Prostate gland (tissue), 2 donors: ENCODE measurements around the gene ARL6.

Experiments
- POLR2A ChIP-seq: fragments of 450-650 bp; IDR thresholded peaks from one replicate; pipeline ENCODE4 v1.6.1; 2016; ENCODE audit warnings: antibody characterized with exemption, mild to moderate bottlenecking
- TF ChIP-seq, protein P1 (sequence below), 4 experiments: fragments of 200-600 bp in 2 of 4; fragments of 450-650 bp in 2 of 4; sonication (generic) in 2 of 4; IDR thresholded peaks; 1 replicate in 3 of 4; 2 replicates in 1 of 4; pipeline ENCODE4 v1.5.1; 2016 to 2019; ENCODE audit warnings: antibody characterized with exemption in 4 of 4, mild to moderate bottlenecking in 2 of 4, moderate library complexity in 2 of 4

DNA sequence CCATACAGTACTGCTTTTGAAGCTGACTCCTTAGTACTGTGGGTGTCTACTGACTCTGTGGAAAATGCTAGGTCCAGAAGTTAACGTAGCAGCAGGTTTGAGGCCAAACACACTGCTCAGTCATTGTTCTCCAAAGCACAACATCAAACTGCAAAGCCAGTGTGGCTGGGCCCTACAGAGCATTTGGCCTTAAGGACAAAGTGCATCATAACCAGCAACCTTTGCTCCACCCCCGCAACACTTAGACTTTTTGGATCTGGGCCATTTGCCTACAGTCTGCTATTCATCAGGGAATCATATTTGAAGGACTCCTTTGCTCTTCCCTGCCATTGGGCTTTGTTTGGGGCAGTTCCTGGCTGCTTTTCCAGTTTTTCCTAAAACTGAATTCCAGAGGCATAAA is 43.1 kb upstream of the ARL6 start:
- TF ChIP-seq, protein P1, sequence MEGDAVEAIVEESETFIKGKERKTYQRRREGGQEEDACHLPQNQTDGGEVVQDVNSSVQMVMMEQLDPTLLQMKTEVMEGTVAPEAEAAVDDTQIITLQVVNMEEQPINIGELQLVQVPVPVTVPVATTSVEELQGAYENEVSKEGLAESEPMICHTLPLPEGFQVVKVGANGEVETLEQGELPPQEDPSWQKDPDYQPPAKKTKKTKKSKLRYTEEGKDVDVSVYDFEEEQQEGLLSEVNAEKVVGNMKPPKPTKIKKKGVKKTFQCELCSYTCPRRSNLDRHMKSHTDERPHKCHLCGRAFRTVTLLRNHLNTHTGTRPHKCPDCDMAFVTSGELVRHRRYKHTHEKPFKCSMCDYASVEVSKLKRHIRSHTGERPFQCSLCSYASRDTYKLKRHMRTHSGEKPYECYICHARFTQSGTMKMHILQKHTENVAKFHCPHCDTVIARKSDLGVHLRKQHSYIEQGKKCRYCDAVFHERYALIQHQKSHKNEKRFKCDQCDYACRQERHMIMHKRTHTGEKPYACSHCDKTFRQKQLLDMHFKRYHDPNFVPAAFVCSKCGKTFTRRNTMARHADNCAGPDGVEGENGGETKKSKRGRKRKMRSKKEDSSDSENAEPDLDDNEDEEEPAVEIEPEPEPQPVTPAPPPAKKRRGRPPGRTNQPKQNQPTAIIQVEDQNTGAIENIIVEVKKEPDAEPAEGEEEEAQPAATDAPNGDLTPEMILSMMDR (IDR thresholded peaks at IDR 0.05), result no peak
- no peak for TF ChIP-seq POLR2A
